Suppressor macrophage (primary cell): Measurements from ENCODE around the gene PDE3A.
A peak's percentile ranks its signal among the peaks of the same experiment; 100 is the strongest.
"Not testable (repeated sequence)": the region's sequence is repeated elsewhere in the genome, so short reads cannot be mapped to it uniquely, and the experiment has no call there.

ENCODE experiments used
- DNase-seq, 4 experiments: peaks; one replicate each; pipeline ENCODE4 v3.0.0-alpha.2; 2020 to 2022

PDE3A gene

DNA sequence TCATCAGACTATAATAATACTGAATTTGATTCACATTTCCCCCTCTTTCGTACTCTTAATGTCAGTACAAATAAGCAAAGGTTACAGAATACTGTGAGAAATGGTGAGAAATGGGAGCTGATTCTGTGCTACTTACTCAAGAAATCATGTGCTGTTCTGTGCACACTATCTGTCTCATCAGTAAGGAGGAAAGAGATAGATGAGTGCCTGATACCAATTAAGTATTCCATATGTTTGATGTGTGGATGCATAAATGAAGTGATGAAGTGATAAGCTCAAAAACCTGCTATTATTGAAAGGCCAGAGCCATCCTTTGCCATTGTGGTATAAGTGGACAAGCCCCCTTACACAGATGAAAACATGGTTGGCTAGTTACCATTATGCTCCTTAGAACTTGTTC is 127.7 kb downstream of the PDE3A start:
- no peak for DNase-seq

DNA sequence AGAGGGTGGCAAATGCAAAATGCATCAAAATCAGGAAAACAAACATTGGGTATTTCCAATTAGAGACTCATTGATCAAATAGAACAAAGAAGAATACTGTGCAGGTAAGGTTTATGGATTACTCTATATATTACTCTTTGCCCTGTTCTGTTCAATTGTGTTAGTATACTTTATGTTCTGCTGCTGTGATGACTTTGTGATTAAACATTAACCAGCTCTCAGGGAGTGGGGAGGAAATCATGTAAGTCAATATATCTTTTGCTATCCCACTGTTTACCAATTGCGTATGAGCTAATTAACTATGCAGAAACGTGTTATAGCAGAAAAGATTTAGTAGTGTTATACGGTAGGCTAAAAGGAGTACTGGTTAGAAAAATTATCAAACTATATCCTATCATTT is 129.4 kb downstream of the PDE3A start:
- no peak for DNase-seq

DNA sequence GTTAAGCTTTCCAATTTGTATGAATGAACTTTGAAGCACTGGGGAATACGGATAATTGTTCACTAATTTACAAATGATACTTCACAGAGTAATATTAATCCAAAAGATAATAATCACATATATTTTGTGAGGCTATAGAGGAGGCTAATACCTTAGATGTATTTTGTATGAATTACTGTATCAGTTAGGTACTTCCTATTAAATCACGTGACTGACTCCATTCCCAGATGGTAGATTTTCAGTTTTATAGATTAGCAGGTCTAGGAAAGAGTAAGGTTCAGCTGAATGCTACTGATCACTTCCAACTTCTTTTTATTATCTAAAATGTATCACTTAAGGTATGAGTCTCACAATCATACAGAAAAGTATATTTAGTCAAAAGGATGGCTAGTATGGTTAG is 133.6 kb downstream of the PDE3A start:
- DNase-seq = no peak

DNA sequence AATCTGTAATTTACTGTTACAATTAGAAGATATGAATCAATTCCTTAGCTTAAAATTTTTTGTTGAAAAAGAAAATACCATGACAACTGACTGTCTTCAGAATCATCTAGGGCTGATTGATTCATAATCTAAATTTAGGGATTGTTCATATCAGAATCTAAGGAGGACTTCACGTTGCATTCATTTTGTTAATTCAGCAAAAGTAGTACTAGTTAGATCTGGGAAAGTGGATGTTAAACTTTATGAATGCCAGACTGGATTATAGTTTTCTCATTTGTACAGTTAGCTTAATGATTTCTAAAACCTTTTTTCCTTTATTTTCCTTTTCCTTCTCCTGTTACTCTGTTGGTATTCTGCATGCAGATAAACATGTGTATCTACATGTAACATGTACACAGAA is 135.5 kb downstream of the PDE3A start:
- DNase-seq = no peak

DNA sequence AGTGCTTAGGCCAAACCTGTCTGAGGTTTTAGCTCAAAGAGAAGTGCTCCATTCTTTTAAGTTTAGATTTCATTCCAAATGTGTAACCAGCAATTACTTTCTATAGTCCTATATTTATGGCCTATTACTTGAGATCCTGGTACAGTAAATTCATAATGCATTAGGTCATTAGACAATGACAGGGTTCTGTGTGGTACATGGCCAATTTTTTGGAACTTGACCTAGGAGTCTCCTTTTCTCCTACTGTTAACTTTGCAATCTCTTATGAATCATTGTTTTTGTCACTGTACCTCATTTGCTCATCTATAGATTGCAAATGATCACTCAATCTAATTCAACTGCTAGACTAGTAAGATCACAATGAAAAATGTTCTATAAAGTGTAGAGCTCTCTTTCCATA is 136.7 kb downstream of the PDE3A start:
- DNase-seq = no peak

DNA sequence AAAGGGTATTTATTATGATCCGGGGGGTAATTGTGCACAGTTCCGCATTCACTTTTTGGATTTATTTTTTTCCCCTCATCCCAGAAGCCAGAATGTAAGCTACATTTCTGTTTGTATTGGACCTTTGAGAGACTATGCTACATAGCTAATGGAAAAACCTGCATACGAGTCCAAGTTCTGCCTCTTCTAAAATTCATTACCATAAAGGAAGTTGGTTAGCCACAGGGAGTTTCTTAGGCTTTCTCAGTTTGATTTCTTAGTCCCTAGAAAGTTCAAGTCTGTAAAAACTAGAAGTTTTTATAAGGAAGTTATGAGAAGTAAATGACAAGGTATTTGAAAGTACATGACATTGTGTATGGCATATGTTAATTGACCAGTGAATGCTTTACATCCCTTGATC is 138.7 kb downstream of the PDE3A start:
- peak in 3 of 4 experiments; percentile 4 to 57 (median 28) for DNase-seq

DNA sequence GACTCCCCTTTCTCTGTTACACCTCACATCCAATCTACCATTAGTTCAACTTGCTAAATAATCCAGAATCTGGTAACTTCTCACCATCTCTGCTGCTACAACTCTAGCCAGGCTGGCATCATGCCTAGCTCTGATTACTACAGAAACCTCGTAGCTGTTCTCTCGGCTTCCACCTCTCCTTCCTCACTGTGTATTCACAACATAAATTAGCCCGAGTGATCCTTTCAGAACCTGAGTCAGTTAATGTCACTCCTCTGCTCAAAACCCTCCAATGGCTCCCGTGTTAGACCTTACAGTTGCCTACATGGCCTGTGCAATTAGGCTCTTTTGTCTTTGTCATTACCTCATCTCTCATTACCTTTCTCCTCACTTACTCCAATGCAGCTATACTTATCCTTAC is 139.4 kb downstream of the PDE3A start:
- DNase-seq = no peak

DNA sequence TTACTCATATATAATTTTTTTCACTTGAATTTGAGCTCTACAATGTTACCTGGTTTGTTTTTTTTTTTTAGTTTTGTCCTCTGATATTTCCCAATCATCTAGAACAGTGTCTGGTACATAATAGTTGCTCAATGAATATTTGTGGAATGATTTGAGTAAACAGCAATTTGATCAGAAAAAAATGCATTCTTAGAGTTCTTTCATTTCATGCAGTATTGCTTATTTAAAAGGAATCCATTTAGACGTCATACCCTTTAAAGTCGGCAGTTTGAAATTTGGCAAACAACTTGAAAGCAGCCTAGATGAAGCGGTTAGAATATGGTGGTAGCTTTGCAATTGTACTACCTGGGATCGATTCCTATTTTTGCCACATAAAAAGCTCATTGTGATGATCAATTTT is 140.0 kb downstream of the PDE3A start:
- no peak for DNase-seq

DNA sequence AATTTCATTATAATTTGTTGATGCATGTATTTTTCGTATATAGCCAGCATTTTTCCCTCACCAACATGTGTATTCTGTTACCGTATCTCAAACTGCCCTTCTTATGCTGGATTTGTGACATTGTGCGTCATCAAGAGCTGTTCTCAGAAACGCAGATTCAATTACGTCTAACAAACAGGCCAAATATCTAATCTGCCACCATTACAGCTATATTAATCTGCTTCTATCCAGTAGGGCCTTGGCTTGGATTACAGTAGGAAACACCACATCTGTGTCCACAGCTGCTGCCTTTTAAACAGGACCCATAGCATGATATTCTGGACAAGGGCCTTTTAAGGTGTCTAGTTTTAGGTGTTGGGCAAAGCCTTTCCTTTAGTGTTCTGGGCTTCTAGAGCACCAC is 140.6 kb downstream of the PDE3A start:
- DNase-seq = no peak

DNA sequence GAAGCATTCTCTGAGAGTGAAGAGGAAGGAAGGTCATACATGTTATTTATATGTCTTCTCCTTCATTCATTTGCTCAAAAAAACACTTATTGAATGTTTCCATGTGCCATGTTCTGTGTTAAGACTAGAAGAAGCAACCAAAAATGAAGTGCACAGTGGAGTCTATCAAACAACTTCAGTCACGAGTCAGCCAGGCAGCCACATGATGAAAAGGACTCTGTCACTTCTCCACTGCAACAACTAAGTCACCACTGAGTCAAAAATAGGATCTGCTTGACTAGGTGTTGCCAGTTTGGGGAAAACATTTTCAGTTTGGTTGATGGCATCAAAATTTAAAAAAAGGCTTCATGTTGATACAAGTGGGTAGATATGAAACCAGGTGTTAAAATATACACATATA is 142.5 kb downstream of the PDE3A start:
- no peak for DNase-seq

DNA sequence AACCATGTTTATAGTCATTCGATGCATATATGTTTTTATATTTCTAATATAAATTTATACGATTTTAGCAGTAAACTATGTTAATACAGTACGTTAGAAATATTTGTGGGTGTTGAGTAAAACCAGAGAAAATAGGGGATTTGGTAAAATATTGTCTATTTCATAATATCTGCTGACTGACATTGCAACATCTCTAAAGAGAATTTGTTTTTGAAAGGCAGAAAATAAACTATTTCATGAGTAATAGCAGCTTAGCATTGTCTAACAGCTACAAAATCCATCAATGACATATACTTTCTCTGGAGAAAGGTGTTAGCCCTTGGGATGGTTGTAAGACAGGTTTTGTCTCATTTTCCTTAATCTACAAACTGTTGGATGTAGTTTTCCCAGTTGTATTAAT is 144.9 kb downstream of the PDE3A start:
- DNase-seq = no peak

DNA sequence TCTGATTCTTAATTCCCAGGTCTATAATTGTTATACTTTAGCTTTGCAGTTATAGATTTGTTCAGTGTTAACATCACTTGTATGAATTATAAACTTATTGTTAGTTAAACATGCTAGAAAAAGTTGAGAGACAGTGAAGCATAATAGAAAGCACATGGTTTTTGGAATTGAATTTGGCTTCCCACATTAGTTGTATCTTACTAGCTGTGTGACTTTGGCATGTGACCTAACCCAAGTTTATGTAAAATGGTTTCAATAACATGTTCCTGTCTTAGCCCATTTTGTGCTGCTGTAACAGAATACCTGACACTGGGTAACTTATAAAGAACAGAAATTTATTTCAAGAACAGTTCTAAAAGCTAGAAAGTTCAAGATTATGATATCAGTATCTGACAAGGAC is 146.3 kb downstream of the PDE3A start:
- no peak for DNase-seq

DNA sequence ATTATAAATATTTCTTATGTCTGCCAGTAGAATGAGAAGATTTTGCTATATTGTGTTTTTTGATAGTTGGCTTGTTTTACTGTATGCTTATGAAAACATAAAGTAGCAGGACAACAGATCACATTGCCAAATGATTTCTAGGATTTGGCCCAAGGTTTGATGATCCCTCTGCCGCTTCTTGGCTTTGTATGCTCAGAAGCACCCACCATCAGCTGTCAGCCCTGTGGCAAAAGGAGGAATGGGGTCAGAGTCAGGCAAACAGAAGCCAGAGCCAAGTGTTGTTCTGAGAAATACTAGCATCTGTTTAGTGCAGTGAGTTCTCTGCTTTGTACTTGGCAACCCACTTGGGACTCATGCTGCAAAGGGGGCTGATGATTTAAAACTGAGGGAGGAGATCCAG is 152.2 kb downstream of the PDE3A start:
- DNase-seq = no peak

DNA sequence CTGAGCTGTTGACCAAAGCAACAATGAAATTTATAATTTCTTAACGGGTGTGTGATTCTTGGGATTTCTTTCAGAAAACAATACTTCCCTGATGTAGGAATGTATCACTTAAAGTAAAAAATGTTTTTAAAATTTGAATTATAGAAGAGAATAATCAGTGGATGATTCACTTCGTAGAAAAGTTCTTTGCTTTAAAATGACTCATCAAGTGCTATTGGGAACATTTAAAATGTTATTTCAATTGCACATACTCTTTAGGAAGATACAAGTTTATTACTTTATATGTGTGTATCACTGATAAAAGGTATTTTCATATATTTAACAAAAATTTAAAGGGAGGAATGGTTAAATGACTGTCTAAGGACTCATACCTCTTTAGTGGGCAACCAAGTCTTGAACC is 155.3 kb downstream of the PDE3A start:
- no peak for DNase-seq

DNA sequence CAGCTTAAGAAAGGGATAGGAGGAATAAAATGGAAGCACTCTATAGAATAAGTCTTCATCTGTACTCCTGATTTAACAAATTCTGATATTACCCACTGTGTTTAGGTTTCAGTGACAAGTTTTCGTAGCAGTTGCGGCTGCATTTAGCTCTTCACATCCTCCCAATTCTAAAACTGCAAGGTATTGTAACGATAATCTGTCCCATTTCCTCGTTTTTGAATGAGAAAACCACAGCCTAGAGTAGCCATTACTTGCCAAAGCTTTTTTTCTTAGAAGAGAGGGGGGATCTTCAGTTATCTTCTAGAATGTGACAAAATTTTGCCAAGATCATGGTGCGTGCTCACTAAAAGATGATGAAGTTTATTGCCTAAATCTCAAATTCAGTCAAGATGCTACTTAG is 155.8 kb downstream of the PDE3A start:
- DNase-seq = no peak

DNA sequence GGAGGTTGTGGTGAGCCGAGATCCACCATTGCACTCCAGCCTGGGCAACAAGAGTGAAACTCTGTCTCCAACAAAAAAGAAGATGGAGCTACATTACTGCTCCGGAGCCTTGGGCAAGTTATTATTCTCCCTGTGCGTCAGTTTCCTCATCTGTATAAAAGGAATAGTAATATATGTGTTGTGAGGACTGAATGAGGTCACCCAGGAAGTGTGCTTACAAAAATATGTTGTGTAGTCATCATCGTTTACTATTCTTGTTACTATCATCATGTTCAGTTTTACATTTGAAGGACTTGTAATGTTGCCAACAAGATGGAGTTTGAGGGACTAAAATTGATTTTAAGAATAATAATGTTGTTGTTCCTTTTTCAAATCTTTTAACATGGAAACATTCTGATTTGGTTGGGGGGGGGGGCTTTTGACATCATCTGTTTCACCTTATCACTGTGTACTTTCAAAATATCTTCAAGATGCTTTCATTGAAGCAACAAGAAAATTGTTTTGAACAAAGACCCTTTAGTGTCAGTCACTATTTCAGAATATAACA is 156.8 kb downstream of the PDE3A start:
- no peak for DNase-seq

DNA sequence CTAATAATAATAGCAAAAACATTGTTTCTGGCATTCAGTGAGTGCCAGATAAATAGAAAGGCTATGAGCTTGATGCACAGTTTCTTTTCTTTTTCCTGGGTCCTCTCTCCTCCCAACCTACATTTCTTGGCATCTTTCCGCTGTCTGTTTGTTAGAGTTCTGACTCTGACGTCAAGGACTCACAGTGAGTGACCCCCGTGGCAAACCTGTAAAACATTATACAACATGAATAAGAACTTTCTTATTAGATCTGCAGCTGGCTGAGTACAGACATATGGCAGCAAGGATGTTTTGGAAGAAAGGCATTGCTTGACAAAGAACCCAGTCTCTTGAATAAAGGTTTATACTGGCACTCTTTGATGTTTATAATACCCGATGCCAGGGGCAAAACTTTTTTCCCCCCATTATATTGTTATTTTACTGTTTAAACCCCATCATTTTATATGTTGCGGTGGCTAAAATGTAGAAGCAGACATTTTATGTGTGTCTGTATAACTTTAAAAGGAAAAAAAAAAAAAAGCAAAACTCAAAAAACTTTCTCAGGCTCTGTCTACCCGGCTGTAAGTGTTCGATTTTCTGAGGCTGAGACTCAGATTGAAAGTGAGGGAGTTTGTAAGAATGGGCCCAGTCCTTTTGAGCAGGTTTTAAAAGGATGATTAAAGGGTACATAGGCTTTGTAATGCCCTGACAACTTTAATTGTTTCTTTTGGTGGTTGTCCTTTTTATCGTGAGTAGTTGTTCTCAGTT is 159.3 kb downstream of the PDE3A start:
- DNase-seq = no peak

DNA sequence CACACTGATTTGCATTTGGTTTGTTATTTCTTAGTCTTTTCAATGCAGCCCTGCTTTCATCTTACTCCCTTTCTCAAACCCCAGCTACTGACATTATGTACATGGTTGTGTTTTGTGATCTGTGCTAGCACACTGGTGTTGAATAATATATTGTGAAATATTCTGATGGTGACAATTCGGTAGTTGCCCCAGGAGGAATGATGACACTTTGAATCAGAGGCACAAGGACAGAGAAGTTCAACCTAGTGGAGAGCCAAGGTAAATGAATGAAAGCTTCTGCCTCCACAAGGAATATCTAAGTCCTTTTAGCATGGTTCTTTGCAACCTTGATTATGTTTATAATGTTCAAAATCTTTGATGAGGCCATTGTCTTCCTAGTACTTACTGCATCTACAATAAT is 159.9 kb downstream of the PDE3A start:
- DNase-seq = no peak

DNA sequence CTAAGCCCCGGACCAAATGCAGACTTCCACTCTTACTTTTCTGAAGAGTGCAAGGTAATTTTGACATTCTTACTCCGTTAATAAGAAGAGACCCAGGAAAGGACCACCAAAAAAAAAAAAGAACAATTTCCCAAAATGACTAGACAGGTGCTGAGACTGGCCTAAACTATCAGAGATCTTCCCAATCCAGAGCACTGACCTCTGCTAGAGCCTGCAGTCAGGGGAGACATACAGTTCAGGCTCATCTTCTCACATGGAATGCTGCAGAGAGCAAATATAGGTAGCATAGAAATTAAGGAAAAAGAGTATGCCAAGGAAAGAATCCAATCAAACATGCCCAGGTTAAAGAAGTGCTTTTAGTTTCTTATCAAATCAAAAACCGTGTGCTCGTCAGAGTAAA is 177.9 kb downstream of the PDE3A start:
- DNase-seq = no peak

DNA sequence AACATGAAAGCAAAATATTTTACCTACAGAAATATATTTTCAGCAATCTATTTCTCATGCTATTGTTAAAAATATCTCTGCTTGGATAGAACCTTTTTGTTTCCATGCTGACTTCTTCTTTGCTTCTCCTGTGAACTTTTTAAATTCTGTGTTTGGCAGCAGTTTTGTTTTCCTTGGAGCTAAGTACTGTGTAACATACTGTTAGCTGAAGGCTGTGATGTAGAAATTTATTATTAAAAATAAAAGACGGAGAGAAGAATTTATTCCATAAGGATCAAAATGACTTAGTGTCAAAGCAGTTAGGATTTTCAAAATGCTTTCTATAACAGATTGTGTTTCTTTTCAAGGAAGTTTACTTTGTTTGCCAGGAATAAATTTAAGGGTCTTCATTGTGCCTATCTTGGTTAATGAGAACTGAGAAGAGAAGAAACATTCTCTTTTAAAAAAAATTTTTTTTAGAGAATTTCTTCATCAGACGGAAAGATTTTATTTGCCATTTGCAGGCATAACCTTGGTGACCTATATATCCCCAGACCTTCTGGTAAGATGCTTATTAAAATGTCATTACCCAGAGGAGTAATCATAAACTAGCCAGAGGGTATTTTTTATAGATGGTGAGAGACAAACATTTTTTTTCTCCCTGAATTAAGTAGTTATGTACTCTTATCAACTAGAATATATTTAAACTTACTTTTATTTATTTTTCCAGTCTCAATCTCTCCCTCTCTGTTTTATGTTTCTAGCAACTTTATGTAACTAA is 179.7 kb downstream of the PDE3A start:
- DNase-seq = no peak

DNA sequence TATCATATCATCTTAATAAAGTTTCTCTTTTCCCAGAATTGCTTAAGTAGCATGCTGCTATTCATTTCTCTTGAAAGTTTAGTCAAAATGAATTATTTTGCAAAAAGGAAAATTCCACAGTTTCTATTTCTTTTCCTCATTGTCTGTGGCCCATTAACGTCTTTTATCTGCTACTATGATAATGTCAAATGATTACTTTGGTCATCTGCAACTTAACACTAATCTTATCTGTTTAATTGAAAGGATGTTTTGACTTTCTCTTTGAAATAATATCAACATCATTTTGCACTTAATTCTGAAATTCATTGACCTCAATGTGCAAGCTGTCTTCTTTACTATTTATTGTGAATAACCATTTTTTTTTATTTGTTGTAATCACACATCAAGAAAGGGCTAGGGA is 180.3 kb downstream of the PDE3A start:
- DNase-seq = no peak

DNA sequence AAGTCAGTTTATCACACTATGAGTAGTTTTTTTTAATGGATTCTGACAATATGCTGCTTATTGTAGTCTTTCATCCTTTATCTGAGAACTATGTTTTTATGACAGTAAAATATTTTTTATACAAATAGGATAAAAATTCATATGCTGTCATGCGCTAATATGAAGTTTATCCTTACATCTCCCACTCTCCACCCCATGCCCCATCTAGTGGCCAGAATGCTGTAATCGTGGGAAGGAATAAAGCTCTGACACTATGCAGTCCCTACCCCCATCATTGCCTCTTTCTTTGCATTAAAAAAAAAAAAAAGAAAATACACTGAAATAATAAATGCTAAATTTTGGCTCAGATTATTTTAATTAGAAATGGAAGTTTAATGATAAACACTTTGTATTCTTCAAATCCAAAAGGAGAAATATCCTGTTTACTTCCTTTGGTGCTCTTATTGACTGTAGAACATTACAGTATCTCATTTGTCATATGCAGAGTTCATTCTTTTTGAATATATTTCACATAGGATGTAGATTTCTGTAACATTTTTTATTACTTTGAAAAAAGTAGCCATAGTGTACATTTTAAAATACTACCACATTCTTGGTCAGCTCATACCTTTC is 180.9 kb downstream of the PDE3A start:
- DNase-seq = peak in 3 of 4 experiments; percentile 4 to 51 (median 35)

DNA sequence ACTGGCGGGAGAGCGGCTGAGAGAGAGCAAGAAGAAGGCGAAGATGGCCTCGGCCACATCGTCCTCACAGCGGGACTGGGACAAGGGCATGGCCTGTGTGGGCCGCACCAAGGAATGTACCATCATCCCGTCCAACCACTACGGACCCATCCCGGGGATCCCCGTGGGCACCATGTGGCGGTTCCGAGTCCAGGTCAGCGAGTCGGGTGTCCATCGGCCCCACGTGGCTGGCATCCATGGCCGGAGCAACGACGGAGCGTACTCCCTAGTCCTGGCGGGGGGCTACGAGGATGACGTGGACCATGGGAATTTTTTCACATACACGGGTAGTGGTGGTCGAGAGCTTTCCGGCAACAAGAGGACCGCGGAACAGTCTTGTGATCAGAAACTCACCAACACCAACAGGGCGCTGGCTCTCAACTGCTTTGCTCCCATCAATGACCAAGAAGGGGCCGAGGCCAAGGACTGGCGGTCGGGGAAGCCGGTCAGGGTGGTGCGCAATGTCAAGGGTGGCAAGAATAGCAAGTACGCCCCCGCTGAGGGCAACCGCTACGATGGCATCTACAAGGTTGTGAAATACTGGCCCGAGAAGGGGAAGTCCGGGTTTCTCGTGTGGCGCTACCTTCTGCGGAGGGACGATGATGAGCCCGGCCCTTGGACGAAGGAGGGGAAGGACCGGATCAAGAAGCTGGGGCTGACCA is 183.6 kb downstream of the PDE3A start:
- not testable (repeated sequence) for DNase-seq
